Umbilical cord (tissue), 2 donors: Measurements from ENCODE around the gene AKR1D1. TPM values are rescaled to one million over a fixed set of nuclear protein-coding genes. Genes with fewer than 3 reads are reported as not detected.

Experiments
- DNase-seq: peaks from one replicate; pipeline ENCODE4 v3.0.0-alpha.2; 2015; ENCODE audit warnings: low spot score
- total RNA-seq: library from RNA; depleted of rRNA; stranded (reverse); fragments of >200 nt; gene quantifications from one replicate; pipeline ENCODE4 v1.2.3, GENCODE V29; 2014; ENCODE audit warnings: low replicate concordance; ENCODE audit not compliant: insufficient read depth

AKR1D1 gene
- total RNA-seq, 1 donor from 2014 or later: 65.2 TPM

GRCh38 chr7:138166681-138167080, 90.4 kb downstream of the AKR1D1 start:
- DNase-seq: no peak

GRCh38 chr7:138167222-138167621, 91.0 kb downstream of the AKR1D1 start:
- DNase-seq: no peak

- no peak for DNase-seq
Observed at GRCh38 chr7:138167869-138168296, 91.6 kb downstream of the AKR1D1 start.

Other genes starting within 250 kb of the AKR1D1 start
- 76.1 TPM for gene DGKI, start 229.5 kb upstream of the AKR1D1 start, total RNA-seq
- gene CREB3L2, start 74.4 kb upstream of the AKR1D1 start, total RNA-seq: 26.5 TPM